H9 (cell line): ENCODE data around the gene LRCH4. TPM values are rescaled to one million over a fixed set of nuclear protein-coding genes. Genes with fewer than 3 reads are reported as not detected.

ENCODE experiments used
- DNase-seq: peaks from one replicate; pipeline ENCODE4 v3.0.0-alpha.2; 2017
- H2AFZ ChIP-seq: one replicate; pipeline ENCODE4 v1.6.1; 2013; ENCODE audit warnings: mild to moderate bottlenecking, low read length, control low read depth, moderate library complexity
- H2AK5ac ChIP-seq: 2 replicates; pipeline ENCODE4 v1.6.1; 2013; ENCODE audit warnings: low read length, control low read depth, mixed read lengths; ENCODE audit not compliant: insufficient read length
- H2BK120ac ChIP-seq: one replicate; pipeline ENCODE4 v1.6.1; 2013; ENCODE audit warnings: low read depth, mild to moderate bottlenecking, low read length, control low read depth, inconsistent platforms; ENCODE audit not compliant: poor library complexity, severe bottlenecking
- H2BK12ac ChIP-seq: 2 replicates; pipeline ENCODE4 v1.6.1; 2013; ENCODE audit warnings: low read length, control low read depth, mixed read lengths, low read depth; ENCODE audit not compliant: insufficient read length
- H2BK15ac ChIP-seq: 2 replicates; pipeline ENCODE4 v1.6.1; 2013; ENCODE audit warnings: low read depth, low read length, control low read depth
- H2BK20ac ChIP-seq: one replicate; pipeline ENCODE4 v1.6.1; 2013; ENCODE audit warnings: low read depth, mild to moderate bottlenecking, low read length, control low read depth, inconsistent platforms; ENCODE audit not compliant: poor library complexity, severe bottlenecking
- H2BK5ac ChIP-seq: 2 replicates; pipeline ENCODE4 v1.6.1; 2013; ENCODE audit warnings: low read length, control low read depth, mixed read lengths; ENCODE audit not compliant: insufficient read length
- H3K14ac ChIP-seq: 2 replicates; pipeline ENCODE4 v1.6.1; 2013; ENCODE audit warnings: low read length, control low read depth; ENCODE audit not compliant: insufficient read depth
- H3K18ac ChIP-seq: 2 replicates; pipeline ENCODE4 v1.6.1; 2013; ENCODE audit warnings: low read depth, mild to moderate bottlenecking, mixed read lengths, low read length, control low read depth; ENCODE audit not compliant: insufficient read length
- H3K23ac ChIP-seq: 2 replicates; pipeline ENCODE4 v1.6.1; 2013; ENCODE audit warnings: low read length, control low read depth, mixed read lengths, low read depth; ENCODE audit not compliant: insufficient read length
- H3K23me2 ChIP-seq: 2 replicates; pipeline ENCODE4 v1.6.1; 2013; ENCODE audit warnings: low read depth, mild to moderate bottlenecking, mixed read lengths, low read length, control low read depth; ENCODE audit not compliant: insufficient read length, poor library complexity, severe bottlenecking
- H3K27ac ChIP-seq: 2 replicates; pipeline ENCODE4 v1.5.1; 2013; ENCODE audit warnings: low read length, control low read depth, mixed read lengths, low read depth; ENCODE audit not compliant: insufficient read length
- H3K27me3 ChIP-seq: 2 replicates; pipeline ENCODE4 v1.6.1; 2013; ENCODE audit warnings: low read length, control low read depth, inconsistent platforms; ENCODE audit not compliant: insufficient read depth
- H3K4ac ChIP-seq: 2 replicates; pipeline ENCODE4 v1.6.1; 2013; ENCODE audit warnings: low read depth, mild to moderate bottlenecking, control low read depth, inconsistent platforms, low read length, moderate library complexity
- H3K4me1 ChIP-seq: 2 replicates; pipeline ENCODE4 v1.6.1; 2013; ENCODE audit warnings: low read length, control low read depth, inconsistent platforms; ENCODE audit not compliant: insufficient read depth
- H3K4me2 ChIP-seq: 2 replicates; pipeline ENCODE4 v1.6.1; 2013; ENCODE audit warnings: low read length, control low read depth, mixed read lengths; ENCODE audit not compliant: insufficient read length, insufficient read depth
- H3K56ac ChIP-seq: 2 replicates; pipeline ENCODE4 v1.6.1; 2013; ENCODE audit warnings: low read depth, mild to moderate bottlenecking, mixed read lengths, low read length, control low read depth; ENCODE audit not compliant: insufficient read length
- H3K79me1 ChIP-seq: 2 replicates; pipeline ENCODE4 v1.6.1; 2013; ENCODE audit warnings: low read depth, mild to moderate bottlenecking, moderate library complexity, low read length, control low read depth, inconsistent platforms; ENCODE audit not compliant: insufficient read depth, poor library complexity, severe bottlenecking
- H3K79me2 ChIP-seq: 2 replicates; pipeline ENCODE4 v1.6.1; 2013; ENCODE audit warnings: low read length, control low read depth, inconsistent platforms; ENCODE audit not compliant: insufficient read depth
- H3K9ac ChIP-seq: 2 replicates; pipeline ENCODE4 v1.6.1; 2013; ENCODE audit warnings: low read length, control low read depth, mixed read lengths; ENCODE audit not compliant: insufficient read length; ENCODE audit errors: extremely low read depth
- H3K9me3 ChIP-seq: one replicate; pipeline ENCODE4 v1.6.1; 2013; ENCODE audit warnings: low read depth, low read length, inconsistent platforms; ENCODE audit not compliant: control insufficient read depth
- H3T11ph ChIP-seq: one replicate; pipeline ENCODE4 v1.6.1; 2013; ENCODE audit warnings: mild to moderate bottlenecking, low read length, control low read depth, inconsistent platforms
- H4K20me1 ChIP-seq: one replicate; pipeline ENCODE4 v1.6.1; 2013; ENCODE audit not compliant: control insufficient read depth, insufficient read length, insufficient read depth
- H4K5ac ChIP-seq: 2 replicates; pipeline ENCODE4 v1.6.1; 2013; ENCODE audit warnings: low read depth, mild to moderate bottlenecking, mixed read lengths, low read length, control low read depth; ENCODE audit not compliant: insufficient read length
- H4K8ac ChIP-seq: replicated peaks from 2 replicates; pipeline ENCODE4 v1.6.1; 2013; ENCODE audit warnings: low read length, control low read depth, mixed read lengths, low read depth; ENCODE audit not compliant: insufficient read length
- H4K91ac ChIP-seq: 2 replicates; pipeline ENCODE4 v1.6.1; 2013; ENCODE audit warnings: low read depth, mild to moderate bottlenecking, moderate library complexity, mixed read lengths, low read length, control low read depth; ENCODE audit not compliant: insufficient read length
- H3K27ac Mint-ChIP-seq, 3 experiments: 2 replicates in 2 of 3; 3 replicates in 1 of 3; pipeline ENCODE4 v1.8.0; 2020 to 2021; ENCODE audit warnings: mixed read lengths in 3 of 3, mild to moderate bottlenecking in 1 of 3, moderate library complexity in 1 of 3
- H3K27me3 Mint-ChIP-seq: 2 replicates; pipeline ENCODE4 v1.8.0; 2021; ENCODE audit warnings: low read depth, mild to moderate bottlenecking, moderate library complexity, mixed read lengths
- H3K36me3 Mint-ChIP-seq, 3 experiments: 2 replicates in 2 of 3; 3 replicates in 1 of 3; pipeline ENCODE4 v1.8.0; 2020 to 2021; ENCODE audit warnings: low read depth in 3 of 3, mixed read lengths in 3 of 3; ENCODE audit not compliant: insufficient read depth in 1 of 3
- H3K4me1 Mint-ChIP-seq, 2 experiments: 2 replicates each; pipeline ENCODE4 v1.8.0; 2020; ENCODE audit warnings: mixed read lengths in 2 of 2
- H3K4me3 Mint-ChIP-seq, 2 experiments: 2 replicates in 1 of 2; 3 replicates in 1 of 2; pipeline ENCODE4 v1.8.0; 2020 to 2021; ENCODE audit warnings: mild to moderate bottlenecking in 2 of 2, mixed read lengths in 2 of 2, moderate library complexity in 1 of 2
- H3K9me3 Mint-ChIP-seq, 2 experiments: 2 replicates in 1 of 2; 3 replicates in 1 of 2; pipeline ENCODE4 v1.8.0; 2020; ENCODE audit warnings: mild to moderate bottlenecking in 2 of 2, mixed read lengths in 2 of 2, moderate library complexity in 1 of 2
- CTCF ChIP-seq: fragments of 200-600 bp; sonication (generic); conservative IDR thresholded peaks from 3 replicates; pipeline ENCODE4 v1.8.0; 2021; ENCODE audit warnings: antibody characterized with exemption, mild to moderate bottlenecking
- WGBS: extraction: QIAGEN DNeasy Blood & Tissue Kit; methylation state at CpG from one replicate; pipeline ENCODE4 v1.1.7; 2013; ENCODE audit warnings: missing lambda C conversion rate, low lambda C conversion rate, mixed read lengths; ENCODE audit not compliant: insufficient read length; ENCODE audit errors: extremely low coverage; 5-methylcytosine and 5-hydroxymethylcytosine counted together
- total RNA-seq: library from RNA; stranded (reverse); gene quantifications from 2 replicates; pipeline ENCODE4 v1.2.1, GENCODE V29; 2021

Gene LRCH4
- total RNA-seq, 1 experiment from 2014 or later: 39.1 TPM

GRCh38 chr7:100573691-100574361 lies 12.1 kb downstream of the LRCH4 start, which contains the start of gene SAP25:
SAP25 (minus strand) TSS chr7:100573900; CDS start chr7:100573742, 158 bp downstream.
- no peak within 1 kb of the TSS for H3K27ac ChIP-seq
- DNase-seq: peak; percentile 70

More at GRCh38 chr7:100573691-100574361, 12.1 kb downstream of the LRCH4 start, which contains the start of gene SAP25:
- H3K18ac ChIP-seq: no peak within 1 kb of the TSS
- H4K8ac ChIP-seq: no peak within 1 kb of the TSS
- H3K14ac ChIP-seq: no peak within 1 kb of the TSS; the same call in 1 of the 2 replicates
- no peak within 1 kb of the TSS for H3K9ac ChIP-seq
- H3K23ac ChIP-seq: no peak within 1 kb of the TSS
- no peak within 1 kb of the TSS for H3K4me2 ChIP-seq
- Mint-ChIP-seq H3K4me1 (peaks cover 21 to 25% of the 10 kb centered on the region in 2 experiments), H3K4me3 (no peak within 1 kb of the TSS), H3K9me3 (peaks cover 0 to under 1% of the 10 kb centered on the region in 2 experiments; a peak in 1 of 5 replicates), H3K27me3 (peaks cover 5% of the 10 kb centered on the region), H3K36me3 (peaks cover 7 to 24% (median 21%) of the 10 kb centered on the region in 3 experiments; a peak in 6 of 7 replicates), H3K27ac (no peak within 1 kb of the TSS)
- no peak within 1 kb of the TSS for H4K5ac ChIP-seq
- no peak within 1 kb of the TSS for H4K91ac ChIP-seq
- no peak within 1 kb of the TSS for H2BK5ac ChIP-seq
- TF ChIP-seq CTCF: peak; percentile 59
- no peak within 1 kb of the TSS for H2AFZ ChIP-seq
- H3T11ph ChIP-seq: no peak within 1 kb of the TSS
- no peak within 1 kb of the TSS for H2BK20ac ChIP-seq
- no peaks in the 10 kb centered on the region for H3K79me2 ChIP-seq
- H3K79me1 ChIP-seq: no peaks in the 10 kb centered on the region
- no peak within 1 kb of the TSS for H3K4ac ChIP-seq
- no peak within 1 kb of the TSS for H2BK15ac ChIP-seq
- no peak within 1 kb of the TSS for H2BK12ac ChIP-seq
- H3K9me3 ChIP-seq: no peaks in the 10 kb centered on the region
- no peaks in the 10 kb centered on the region for H3K27me3 ChIP-seq
- H3K23me2 ChIP-seq: peaks cover 9% of the 10 kb centered on the region
- WGBS: no CpG with 5 or more reads among the region's 70 CpGs
- no peak within 1 kb of the TSS for H2AK5ac ChIP-seq
- H4K20me1 ChIP-seq: no peaks in the 10 kb centered on the region
- H3K56ac ChIP-seq: no peak within 1 kb of the TSS
- H3K4me1 ChIP-seq: peaks cover 5% of the 10 kb centered on the region; the same call in 1 of the 2 replicates
- no peak within 1 kb of the TSS for H2BK120ac ChIP-seq
